ENCODE data around the gene ZNF605. TPM values are rescaled to one million over a fixed set of nuclear protein-coding genes. Genes with fewer than 3 reads are reported as not detected.
"Not testable (repeated sequence)": the region's sequence is repeated elsewhere in the genome, so short reads cannot be mapped to it uniquely, and the experiment has no call there.

ZNF605 gene
- total RNA-seq, 1 donor from 2014 or later: 3.8 TPM

DNA sequence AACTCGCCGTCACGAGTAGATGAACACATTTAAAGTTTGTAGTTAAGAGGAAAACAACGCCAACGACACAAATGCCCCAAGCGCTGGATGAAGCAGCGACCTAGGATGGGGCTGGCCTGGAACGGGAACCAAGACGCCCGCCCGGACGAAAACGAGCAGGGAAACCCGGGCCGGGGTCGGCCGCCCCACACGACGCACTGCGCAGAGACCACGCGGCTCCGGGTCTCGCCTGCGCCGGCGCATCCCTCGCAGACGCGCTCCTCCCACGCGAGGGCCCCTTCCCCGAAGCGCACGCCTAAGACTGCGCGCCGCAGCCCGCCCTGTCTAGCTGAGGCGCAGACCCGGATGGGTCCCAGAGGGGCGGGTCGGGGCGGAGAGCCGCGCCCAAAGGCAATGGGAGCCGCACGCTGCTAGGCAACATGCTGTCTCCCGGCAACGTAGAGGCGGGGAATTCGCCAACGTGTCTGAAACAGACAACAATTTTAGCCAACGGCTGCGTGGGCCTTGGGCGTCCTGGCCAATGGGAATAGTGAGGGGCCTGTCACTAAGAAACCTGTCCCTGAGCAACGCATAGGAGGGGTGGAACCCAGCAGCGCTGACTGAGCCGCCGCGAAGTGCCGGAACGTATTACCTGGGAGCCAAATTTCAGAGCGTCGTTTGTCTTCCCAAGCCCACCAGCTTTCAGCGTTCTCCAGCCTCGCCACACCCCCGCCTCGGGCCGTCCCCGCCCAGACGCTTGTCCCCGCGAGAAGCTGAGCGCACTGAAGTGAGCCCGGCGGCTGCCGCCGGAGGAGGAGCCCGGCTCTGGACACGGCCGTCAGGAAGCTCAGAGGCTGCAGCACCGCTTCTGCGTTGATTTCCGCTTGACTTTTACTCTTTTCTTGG, 47.7 kb downstream of the ZNF605 start:
- peak; percentile 96 to 99 for DNase-seq (ENCODE audit: low read depth in 2 of 2)

- not testable (repeated sequence) for DNase-seq (ENCODE audit: low read depth in 2 of 2)
These were observed 48.3 kb downstream of the ZNF605 start for GRCh38 chr12:132907789-132908144.

DNA sequence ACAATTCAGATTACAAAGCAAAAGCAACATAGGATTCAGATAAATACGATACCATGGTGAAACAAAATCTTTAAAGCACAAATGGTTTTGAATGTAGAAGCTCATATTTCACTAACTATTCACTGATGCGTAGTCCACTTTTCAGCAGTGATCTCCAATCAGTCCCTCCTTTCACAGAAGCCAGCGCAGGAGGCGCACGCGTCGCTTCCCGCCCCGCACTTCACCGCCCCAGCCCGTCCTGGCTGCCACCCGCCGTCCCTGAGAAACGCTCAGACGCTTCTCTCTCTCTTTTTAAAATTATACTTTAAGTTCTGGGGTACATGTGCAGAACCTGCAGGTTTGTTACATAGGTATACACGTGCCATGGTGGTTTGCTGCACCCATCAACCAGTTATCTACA, 48.9 kb downstream of the ZNF605 start:
- no peak for DNase-seq (ENCODE audit: low read depth in 2 of 2)

GRCh38 chr12:132904718-132905328, 51.3 kb downstream of the ZNF605 start:
- peak; percentile 60 to 69 for DNase-seq (ENCODE audit: low read depth in 2 of 2)

DNA sequence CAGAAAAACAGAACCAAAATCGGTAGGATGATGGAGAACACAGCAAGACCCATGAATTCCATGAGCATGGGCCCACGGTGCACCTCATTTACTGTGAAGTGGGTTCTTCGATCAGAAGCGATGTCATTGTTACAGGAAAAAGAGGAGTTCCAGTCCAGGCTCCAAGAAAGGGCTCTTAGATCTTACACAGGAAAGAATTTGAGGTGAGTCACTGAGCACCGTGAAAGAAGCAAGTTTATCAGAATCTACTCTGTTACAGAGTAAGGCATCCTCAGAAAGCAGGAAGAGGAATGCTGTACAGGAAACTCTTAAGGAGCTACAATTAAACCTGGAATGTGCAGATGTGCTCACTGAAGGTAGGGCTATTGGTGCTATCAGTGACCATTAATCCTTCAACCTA, 57.1 kb downstream of the ZNF605 start:
- peak in 1 of 2 donors; percentile 54 for DNase-seq (ENCODE audit: low read depth in 2 of 2)

DNA sequence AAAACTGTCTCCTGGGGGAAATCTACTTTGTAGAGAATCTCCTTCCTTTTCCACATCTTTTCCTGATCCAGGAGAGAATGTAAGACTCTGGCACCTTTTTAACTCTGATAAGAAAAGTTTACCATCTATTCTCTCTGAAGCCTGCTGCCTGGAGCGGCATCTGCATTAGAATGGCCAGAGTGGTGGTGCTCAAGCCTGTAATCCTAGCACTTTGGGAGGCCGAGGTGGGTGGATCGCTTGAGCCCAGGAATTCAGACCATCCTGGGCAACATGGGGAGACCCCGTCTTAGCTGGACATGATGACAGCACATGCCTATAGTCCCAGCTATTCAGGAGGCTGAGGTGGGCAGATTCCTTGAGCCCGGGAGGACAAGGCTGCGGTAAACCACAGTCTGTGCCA, 67.3 kb downstream of the ZNF605 start:
- no peak for DNase-seq (ENCODE audit: low read depth in 2 of 2)

- peak; percentile 98 to 99 for DNase-seq (ENCODE audit: low read depth in 2 of 2)
These were observed 68.4 kb downstream of the ZNF605 start, which contains the start of gene CHFR for GRCh38 chr12:132887513-132888351. Gene CHFR, minus strand, starts transcription at chr12:132887605. Its CDS starts 277 bp downstream, at chr12:132887328.

DNA sequence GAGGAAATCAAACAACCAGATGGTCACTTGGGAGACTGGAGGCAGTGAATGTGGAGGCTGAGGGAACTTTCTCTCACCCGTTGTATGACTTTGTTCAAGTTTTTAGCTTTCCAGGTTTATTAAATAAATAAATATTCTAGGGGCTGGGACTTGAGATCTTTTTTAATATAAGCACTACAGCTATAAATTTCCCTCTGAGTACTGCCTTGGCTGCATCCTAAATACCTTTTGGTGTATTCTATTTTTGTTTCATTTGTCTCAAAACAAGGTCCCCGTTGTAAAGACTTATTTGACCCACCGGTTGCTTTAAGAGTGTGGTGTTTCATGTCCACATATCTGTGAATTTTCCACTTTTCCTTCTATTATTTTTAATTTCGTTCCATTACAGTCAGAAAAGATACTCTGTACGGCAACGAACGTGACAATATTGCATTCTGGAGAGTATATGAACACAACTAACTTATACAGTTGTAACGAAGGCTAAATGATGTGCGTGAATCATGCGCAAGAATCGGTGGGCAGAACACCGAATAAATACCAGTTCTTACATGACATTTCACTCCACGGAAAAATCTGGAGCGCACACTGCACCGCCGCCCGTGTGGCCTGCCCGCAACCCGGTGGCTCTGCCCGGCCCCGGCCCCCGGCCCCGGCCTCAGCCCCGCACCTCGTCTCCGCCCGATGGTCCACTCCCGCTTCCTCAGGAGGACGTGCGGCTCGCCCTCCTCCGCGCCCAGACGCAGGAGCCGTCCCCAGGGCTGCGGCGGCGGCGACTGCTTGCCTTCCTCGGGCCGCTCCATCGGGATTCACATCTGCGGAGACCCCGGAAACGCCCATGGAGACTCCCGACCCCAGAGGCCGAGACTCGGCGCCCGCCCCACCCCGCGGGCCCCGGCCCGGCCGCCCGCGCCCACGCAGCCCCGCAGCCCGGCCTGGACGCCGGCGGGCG, 69.3 kb downstream of the ZNF605 start:
- peak; percentile 29 to 31 for DNase-seq (ENCODE audit: low read depth in 2 of 2)

GRCh38 chr12:132881818-132882217, 74.3 kb downstream of the ZNF605 start:
- DNase-seq (ENCODE audit: low read depth in 2 of 2): peak; percentile 35 to 76

- not testable (repeated sequence) for DNase-seq (ENCODE audit: low read depth in 2 of 2)
These were observed 81.5 kb downstream of the ZNF605 start for GRCh38 chr12:132874620-132875019.

DNA sequence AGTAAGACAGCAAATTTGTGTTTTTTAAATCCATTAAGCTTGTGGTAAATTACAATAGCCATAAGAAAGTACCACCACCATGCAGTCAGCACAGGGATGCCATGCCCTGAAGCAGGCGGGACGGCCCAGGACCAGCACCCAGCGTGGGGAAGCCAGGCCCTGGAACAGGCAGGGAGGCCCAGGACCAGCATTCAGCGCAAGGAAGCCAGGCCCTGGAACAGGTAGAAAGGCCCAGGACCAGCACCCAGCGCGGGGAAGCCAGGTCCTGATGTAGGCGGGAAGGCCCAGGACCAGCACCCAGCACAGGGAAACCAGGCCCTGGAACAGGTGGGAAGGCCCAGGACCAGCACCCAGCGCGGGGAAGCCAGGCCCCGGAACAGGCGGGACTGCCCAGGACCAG, 81.9 kb downstream of the ZNF605 start:
- DNase-seq (ENCODE audit: low read depth in 2 of 2): no peak

DNA sequence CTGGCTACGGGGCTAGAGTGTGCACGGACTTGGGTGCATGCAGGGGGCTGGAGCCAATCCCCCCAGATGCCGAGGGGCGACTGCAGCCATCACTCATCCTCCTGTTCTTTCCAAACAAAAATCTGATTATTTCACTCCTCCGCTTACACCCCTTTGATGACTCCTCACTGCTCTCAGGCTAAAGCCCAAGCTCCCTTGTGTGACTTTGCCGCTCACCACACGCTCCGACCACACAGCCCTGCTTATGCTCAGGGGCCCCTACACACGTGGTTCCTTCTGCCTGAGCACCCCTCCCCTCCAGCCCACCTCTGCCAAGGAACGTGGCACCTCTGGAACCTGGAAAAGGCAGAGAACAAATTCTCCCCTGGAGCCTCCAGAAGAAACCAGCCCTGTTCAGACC, 82.4 kb downstream of the ZNF605 start:
- no peak for DNase-seq (ENCODE audit: low read depth in 2 of 2)

DNA sequence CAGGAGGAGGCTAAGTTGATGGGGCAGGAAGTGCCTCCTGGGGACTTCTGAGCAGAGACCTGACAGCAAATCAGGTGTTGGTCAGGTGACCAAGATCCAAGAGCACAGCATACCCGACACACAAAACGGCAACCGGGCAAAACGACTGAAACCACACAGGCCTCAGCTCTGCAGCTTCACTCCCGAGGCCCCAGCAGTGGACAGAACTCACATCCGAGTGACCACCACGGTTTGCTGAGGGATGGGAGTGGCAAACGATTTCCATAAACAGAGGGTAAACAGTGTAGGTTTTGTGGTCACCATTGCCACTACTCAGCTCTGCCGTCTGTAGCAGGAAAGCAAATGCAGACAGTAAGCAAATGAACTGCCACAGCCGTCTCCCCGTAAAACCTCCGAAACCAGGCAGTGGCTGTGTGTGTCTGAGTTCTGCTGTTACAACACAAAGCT, 83.1 kb downstream of the ZNF605 start:
- DNase-seq (ENCODE audit: low read depth in 2 of 2): no peak

- no peak for DNase-seq (ENCODE audit: low read depth in 2 of 2)
These were observed 83.8 kb downstream of the ZNF605 start for GRCh38 chr12:132872073-132872855.

GRCh38 chr12:132869551-132869950, 86.6 kb downstream of the ZNF605 start:
- no peak for DNase-seq (ENCODE audit: low read depth in 2 of 2)

Other genes with a start within 250 kb of the ZNF605 start
- 32.3 and 33.9 TPM in 2 replicates for gene PGAM5, start 245.5 kb downstream of the ZNF605 start, total RNA-seq
- gene ANKLE2, start 194.5 kb downstream of the ZNF605 start, total RNA-seq: 31.6 and 34.5 TPM in 2 replicates
- gene GOLGA3, start 127.4 kb downstream of the ZNF605 start, total RNA-seq: 41.6 and 70.0 TPM in 2 replicates
- 31.4 and 35.7 TPM in 2 replicates for gene CHFR, start 68.7 kb downstream of the ZNF605 start, total RNA-seq
- gene ZNF26, start 30.1 kb upstream of the ZNF605 start, total RNA-seq: 4.6 and 9.9 TPM in 2 replicates
- gene ZNF84, start 81.2 kb upstream of the ZNF605 start, total RNA-seq: 12.9 and 23.4 TPM in 2 replicates
- 32.0 and 43.8 TPM in 2 replicates for gene ZNF140, start 124.6 kb upstream of the ZNF605 start, total RNA-seq
- gene ZNF891, start 174.0 kb upstream of the ZNF605 start, total RNA-seq: 0.22 and 0.60 TPM in 2 replicates
- 4.8 and 8.5 TPM in 2 replicates for gene ZNF10, start 174.3 kb upstream of the ZNF605 start, total RNA-seq
- 22.2 and 31.5 TPM in 2 replicates for gene ZNF268, start 225.2 kb upstream of the ZNF605 start, total RNA-seq